GM19238 (cell line): ENCODE data around the gene MGAM2.

Source experiments
- DNase-seq: peaks from one replicate; pipeline ENCODE4 v3.0.0; 2011; ENCODE audit warnings: low spot score; ENCODE audit not compliant: insufficient read length

Gene MGAM2

DNA sequence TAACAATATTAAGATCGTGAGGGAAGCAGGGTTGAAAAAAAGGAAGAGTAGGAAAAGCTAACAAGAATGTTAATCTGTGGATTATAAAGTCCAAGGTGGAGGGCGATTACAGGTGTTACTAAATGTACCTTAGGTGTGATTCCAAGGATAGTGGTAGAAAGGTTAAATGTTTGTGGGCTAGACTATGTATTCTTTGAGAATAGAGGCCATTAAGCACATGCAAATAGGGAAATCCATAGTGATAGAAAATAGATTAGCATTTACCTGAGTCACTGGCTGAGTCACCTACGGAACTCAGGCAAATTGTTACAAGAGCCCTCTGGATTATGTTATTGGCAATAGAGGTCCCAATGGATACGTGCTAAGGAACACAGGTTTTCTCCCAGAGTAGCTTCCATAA lies 9.0 kb downstream of the MGAM2 start:
- DNase-seq: no peak

DNA sequence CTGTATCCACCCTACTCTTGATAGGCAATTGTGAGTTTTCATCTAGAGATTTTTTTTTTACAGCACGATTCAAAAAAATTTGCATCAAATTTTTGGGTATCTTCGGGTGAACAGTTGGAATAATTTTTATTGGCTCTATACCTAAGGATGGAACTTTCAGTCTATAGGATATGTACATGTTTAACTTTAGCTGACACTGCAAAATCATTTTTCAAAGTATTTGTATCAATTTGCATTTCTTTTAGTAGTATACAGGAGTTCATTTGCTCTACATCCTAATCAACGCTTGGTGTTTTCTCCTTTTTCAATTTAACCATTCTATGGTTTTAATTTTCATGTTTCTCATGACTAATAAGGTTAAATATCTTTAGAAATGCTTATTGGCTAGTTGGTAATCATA lies 11.7 kb downstream of the MGAM2 start:
- DNase-seq: no peak

DNA sequence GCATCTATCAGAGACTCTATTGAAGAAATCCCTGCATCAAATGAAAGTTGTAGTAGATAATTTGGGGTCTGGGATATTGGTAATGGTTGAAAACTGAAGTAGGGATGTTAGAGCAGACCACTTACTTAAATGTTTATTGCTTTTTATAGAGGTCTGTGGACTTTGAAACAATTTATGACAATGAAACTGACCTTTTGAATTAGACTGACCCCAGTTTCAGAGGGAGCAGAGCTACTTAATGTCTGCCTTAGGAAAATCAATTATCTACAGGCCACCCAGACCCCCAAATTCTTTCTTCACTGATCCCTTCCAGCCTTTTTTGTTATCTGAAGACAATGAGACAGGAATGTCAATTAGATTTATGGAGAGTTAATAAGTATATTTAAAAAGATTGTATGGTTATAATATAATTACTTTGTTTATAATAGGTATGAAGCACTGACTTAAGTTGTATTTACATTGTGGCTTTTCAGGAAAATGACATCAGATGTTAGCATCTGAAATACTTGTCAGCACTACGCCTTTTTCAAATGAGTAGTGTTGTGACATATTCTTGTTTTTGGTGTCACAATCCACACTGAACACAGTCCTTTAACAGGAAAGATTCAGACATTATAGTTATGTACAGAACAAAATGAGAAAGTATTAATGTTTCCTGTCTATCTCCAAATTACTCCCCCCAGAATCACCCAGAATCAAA lies 13.9 kb downstream of the MGAM2 start:
- no peak for DNase-seq

DNA sequence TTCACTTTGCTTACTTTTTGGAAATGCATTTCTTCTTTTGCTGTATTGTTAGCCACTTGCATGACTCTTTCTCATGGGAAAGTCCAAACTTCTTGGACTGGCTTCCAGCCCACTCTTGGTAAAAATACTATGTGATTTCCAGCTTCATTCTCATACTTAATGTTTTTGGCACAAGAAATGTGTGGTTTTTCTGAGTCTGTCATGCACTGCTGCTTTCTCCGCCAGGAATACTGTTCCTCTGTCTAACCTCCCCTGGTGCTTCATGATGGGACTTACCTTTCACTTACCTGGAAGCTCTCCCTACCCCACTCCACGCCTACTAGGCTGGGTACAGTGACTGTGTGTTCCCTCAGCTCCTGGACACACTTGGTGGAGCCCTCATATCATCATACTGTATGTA lies 18.7 kb downstream of the MGAM2 start:
- no peak for DNase-seq

DNA sequence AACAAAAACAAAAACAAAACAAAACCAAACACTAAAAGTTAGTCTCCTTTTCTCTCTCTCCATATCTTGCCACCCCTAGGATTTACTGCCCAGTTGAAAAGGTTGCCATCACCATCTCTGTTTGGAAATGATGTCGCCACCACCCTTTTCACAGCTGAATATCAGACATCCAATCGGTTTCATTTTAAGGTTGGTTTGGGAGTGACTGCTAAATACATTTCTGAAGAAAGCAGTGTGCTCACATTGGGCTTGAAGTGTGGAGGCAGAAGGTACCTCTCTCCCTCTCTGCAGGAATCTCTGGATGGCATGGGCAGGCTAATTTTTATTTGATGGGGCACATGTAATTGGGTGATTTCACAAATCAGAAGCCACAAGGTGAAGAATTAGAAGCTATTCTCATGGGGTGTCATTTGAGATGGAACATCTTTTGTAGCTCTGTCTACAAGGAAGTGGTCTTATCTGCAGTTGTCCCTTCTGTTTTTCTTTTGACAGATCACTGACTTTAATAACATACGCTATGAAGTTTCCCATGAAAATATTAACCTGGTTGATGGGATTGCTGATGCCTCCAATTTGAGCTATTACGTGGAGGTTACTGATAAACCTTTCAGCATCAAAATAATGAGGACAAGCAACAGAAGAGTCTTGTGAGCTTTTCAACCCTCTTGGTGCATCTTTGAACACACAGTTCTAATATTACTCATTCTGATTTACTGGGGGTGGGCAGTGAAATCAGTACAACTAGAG lies 20.1 kb downstream of the MGAM2 start:
- no peak for DNase-seq

DNA sequence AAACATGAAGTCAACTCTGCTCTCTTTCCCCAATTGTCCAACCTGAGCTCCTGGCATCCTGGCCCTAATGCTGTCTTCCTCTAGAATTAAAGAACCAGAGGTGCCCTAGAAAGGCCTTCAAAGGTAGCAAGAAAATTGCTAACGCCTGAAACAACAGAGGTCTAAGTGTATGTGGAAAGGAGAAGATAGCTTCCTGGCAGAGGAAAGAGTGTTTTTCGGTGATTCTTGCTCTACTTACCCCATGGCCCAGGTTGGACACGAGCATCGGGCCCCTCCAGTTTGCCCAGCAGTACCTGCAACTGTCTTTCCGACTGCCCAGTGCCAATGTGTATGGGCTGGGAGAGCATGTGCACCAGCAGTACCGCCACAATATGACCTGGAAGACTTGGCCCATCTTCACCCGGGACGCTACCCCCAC lies 22.2 kb downstream of the MGAM2 start:
- DNase-seq: no peak

DNA sequence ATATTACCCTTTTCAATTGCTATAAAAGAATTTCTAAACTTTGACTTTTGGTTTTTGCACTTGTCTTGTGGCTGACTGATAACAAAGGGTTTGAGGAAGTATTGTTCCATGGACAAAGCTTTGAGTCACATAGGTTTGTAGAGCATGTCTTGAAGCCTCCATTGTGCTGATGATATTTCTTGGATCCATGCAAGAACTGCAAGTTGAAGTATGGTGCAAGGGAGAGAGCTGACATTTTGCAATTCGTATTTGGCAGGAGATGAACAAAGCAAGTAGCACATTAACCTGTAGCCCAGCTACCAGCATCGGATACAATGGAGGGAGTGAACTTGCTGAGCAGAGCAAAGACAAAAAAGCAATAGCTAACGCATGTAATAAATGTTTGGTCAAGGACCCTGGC lies 23.4 kb downstream of the MGAM2 start:
- DNase-seq: no peak

DNA sequence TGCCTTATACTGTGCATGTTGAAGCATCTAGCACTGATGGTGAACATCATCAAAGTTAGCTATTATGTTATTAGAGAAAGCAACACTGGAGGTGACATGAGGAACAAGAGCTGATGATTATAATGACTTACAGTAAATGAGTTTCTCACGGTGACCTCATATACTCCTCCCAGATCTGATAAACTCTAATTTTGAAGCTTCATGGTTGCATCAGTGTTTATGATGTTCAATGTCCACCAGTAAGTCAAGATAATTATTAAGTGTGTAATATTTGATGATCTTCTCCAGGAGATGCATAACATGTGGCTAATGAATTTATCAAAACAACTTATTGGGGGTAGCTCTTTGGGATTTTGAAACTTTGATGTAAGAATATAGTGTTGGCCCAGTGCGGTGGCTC lies 27.5 kb downstream of the MGAM2 start:
- DNase-seq: no peak

DNA sequence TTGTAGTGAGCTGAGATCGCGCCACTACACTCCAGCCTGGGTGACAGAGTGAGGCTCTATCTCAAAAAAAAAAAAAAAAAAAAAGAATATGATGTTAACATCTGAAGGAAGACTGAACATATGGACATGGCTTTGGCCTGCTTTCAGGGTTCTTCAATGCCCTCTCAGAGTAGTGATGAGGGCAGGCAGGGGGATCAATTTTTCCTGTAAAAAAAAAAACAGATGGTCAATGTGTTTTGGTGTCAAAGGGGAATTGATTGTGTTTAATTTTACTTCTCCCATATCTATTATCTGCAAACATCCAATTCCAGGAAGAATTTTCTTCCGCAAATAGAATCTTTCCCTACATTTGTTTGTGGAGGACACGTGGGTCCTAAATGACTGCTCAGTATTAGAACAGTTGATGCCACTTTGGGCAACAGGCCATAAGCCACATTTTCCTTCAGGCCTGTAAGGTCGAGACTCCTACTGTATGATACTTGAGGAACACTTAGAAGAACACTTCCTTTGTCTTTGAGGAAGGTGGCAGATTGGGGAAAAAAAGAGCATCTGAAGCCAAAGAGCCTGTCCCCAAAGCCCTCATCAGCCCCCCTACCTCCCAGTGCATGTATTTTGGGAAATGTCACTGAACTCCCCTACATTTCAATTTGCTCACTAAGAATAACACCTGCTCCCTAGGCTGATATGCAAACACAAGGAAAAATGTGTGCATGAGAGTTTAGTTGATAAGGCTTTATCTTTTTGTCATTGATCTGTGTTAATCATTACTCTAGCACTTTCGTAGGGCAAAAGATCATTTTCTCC lies 28.3 kb downstream of the MGAM2 start:
- no peak for DNase-seq

DNA sequence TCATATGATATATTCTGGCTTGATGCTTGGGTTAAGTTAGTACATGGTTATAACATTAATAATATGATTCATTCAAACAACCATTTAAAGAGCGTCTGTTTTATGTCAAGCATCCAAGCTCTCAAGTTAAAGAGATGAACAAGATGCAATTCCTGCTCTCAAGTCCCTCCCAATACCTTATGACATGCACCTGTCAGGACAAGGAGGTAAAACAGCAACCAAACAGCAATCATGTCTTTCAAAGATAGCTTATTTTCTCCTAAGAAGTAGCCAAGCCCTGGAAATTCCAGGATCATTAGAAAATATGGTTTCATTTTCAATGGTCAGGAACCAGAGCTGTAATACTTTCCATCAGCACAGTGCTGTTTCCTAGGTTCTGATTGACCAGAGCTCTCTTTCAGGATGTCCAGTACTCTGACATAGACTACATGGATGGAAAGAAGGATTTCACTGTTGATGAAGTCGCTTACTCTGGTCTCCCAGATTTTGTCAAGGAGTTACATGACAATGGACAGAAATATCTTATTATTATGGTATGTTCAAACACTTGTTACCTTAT lies 29.0 kb downstream of the MGAM2 start:
- DNase-seq: no peak

DNA sequence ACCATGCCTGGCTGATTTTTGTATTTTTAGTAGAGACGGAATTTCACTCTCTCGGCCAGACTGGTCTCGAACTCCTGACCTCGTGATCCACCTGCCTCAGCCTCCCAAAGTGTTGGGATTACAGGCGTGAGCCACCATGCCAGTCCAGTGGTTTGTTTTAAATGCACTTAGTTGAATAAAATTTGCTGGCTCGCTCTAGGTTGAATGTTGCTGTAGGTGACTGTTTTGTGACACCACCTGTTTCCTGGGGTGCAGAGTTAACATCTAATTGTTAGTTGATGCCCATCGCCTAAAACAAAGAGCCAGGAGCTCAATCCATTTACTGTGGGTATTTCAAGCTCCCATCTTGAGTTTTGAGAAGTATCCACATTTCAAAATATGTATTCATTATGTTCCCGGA lies 31.2 kb downstream of the MGAM2 start:
- no peak for DNase-seq

DNA sequence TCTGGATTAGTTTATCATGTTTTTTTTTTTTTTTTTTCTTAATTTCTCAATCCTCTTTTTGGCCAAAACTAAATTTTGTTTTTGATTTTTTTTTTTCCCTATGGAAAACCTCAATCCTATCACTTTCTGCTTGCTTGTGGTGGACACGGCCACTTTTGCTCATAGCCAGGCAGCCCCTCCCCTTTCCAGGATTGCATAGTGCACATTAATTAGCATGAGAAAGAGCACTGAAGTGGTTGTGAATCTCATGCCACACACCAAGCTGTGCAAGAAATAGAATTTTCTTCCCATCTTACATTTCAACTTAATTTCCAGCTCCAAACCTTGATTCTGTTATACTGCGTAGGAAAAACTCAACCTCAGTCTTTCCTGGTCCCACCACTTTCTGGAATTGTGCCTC lies 34.6 kb downstream of the MGAM2 start:
- DNase-seq: no peak

DNA sequence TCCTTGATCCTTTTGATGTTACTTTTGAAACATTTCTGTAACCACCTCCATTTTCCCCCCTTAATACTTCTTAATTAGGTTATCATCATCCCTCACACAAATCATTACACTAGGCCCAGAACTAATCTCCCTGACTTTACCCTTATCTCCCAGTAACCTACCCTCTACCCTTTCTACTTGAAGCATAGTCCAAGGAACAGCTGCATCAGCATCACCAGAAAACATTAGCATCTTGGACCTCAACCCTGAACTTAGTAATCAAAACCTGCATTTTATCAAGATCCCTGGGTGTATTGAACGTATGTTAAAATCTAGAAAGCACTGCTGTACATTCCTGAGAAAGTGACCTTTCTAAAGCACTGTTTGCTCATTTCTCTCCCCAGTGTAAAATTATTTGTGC lies 38.8 kb downstream of the MGAM2 start:
- no peak for DNase-seq

DNA sequence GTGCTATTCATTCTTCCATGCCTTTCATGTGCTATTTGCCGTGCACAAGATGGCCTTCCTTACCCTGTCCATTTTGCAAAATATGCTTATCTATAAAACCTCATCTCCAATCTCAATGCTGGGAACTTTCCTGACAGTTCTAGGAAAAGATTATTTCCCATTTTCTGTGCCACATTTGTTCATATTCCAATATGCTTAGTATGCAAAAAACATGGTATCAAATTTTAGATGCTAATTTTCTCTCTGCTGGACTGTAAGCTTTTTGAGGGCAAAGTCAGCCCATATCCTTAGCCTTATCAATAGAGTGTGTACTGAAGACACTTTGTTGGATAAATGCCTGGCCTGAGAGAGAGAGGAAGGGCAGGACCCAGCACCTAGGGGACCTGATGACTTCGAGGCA lies 39.4 kb downstream of the MGAM2 start:
- no peak for DNase-seq

DNA sequence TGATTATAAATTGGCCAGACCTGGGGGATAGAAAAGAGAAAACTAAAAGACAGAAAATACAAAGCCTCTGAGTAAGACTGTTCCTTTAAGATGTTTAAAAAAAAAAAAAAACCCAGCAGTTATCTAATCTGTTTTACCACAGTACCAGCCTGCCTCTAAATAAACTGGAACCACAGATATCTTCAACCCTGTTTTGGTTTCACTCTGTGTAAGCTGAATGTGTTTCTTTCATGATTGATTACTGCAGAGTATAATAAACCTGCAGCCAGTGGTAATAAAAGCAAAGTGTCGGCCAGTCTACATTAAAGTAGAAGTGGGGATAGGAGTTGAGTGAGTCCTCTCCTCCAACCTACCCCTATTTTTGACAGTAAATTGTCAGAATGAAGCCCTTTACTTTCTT lies 40.6 kb downstream of the MGAM2 start:
- DNase-seq: no peak

DNA sequence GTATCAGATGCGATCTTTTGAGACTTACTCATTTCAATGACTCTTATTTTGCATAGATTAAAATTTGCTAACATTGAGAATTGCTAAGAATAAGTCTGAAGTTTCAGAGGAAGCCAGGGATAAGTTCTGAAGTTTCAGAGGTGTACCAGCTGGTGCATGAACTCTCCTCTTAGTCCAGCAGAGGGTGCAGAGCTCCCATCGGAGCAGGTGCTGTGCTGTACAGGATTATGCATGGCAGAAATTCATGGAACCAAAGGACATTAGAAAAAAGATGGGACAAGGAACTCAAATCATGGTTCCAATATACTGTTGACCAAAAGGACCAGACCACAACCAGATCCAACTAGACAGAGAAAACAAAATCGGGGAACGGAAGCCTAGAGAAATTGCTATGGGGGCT lies 41.9 kb downstream of the MGAM2 start:
- no peak for DNase-seq

DNA sequence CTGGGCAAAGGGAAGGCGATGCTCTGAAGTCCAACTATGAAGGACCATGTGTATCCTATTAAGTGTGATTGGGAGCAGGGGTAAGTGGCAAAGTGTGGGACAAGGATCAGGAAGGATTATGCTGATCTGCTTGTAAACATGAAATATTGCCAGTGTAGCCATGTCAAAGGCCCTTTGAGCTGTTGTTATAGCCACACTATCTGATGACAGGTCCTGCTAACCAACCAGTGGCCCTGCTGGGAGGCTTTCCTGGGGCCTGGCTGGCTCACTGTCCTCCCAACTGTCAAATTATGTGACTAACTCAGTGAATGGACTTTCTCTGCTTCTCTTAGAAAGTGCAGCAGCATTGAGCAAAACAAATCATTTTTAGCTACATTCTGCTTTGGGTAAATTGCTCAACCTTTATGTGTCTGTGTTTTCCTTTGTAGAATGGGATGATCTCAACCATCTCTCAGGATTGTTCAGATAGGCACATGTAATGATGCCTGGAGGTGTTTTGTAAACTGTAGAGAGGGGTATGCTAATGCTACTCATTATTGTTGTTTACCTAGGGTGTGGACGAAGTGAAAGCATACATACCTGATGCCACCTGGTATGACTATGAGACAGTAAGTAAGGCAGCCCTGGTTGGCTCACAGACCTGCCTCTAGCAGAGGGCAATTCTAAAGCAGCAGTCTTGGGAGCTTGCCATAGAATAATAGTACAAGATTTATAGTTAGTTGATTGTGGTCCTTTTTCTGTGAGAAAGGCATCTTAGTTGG lies 47.4 kb downstream of the MGAM2 start:
- DNase-seq: no peak

DNA sequence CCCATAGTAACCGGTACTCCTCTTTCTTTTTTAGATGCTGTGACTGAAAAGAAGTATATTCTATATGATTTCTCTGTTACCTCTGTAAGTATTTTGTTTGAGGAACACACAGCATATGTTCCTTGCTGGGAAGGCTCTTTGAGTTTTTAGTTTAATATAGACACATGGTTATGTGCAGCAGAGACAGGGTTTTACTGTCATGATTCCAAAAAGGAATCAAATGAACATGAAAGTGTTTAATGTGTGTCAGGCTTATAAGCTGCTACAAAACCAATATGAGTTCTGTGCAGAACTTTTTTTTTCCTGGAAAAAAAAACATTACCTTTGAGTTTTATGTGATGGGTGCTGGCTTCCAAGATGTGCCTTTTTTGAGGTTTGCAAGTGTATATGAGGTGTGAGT lies 50.4 kb downstream of the MGAM2 start:
- DNase-seq: no peak

DNA sequence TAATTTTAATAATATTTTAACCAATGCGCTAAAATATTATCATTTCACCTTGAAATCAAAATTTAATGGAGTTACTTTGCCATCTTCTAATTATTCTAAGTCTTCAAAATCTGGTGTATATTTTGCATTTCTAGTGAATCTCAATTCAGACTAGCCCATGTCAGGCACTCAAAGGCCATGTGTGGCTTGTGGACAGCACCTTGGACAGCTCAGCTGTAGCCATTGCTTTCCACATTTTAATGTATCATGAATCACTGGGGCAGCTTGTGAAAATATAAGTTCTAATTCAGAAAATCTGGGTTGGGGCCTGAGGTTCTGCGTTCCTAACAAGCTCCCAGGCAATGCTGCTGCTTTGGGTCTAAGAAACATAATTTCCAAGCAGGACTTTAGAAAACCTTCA lies 57.2 kb downstream of the MGAM2 start:
- no peak for DNase-seq

DNA sequence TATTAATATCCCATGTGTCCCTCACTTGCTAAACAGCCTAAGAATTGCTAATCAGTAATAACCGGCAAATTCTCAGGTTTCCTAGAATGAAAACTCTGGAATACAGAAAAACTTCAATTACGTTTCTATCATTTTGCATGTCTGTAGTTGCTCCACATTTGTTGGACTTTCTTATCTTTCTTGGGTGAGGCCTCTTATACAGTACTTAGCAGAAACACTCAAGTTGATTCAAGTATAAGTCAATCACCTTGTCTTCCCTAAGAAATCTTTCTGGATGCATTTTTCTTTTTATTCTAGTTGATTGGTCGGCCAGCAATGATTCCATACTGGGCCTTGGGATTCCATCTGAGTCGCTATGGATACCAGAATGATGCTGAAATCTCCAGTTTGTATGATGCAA lies 61.4 kb downstream of the MGAM2 start:
- no peak for DNase-seq

DNA sequence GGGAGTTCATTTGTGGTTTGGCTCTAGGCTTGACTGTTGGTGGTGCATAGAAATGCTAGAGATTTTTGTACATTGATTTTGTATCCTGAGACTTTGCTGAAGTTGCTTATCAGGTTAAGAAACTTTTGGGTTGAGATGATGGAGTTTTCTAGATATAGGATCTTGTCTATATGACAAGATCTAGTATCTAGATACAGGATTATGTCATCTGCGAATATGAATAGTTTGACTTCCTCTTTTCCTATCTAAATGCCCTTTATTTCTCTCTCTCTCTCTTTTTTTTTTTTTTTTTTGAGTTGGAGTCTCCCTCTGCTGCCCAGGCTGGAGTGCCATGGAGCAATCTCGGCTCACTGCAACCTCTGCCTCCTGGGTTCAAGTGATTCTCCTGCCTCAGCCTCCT lies 62.9 kb downstream of the MGAM2 start:
- no peak for DNase-seq
